H9 (cell line): ENCODE results near the gene ESPNL. TPM values are rescaled to one million over a fixed set of nuclear protein-coding genes. Genes with fewer than 3 reads are reported as not detected.

Experiments used
- DNase-seq: peaks from one replicate; pipeline ENCODE4 v3.0.0-alpha.2; 2017
- H2AFZ ChIP-seq: one replicate; pipeline ENCODE4 v1.6.1; 2013; ENCODE audit warnings: mild to moderate bottlenecking, low read length, control low read depth, moderate library complexity
- H2AK5ac ChIP-seq: 2 replicates; pipeline ENCODE4 v1.6.1; 2013; ENCODE audit warnings: low read length, control low read depth, mixed read lengths; ENCODE audit not compliant: insufficient read length
- H2BK120ac ChIP-seq: one replicate; pipeline ENCODE4 v1.6.1; 2013; ENCODE audit warnings: low read depth, mild to moderate bottlenecking, low read length, control low read depth, inconsistent platforms; ENCODE audit not compliant: poor library complexity, severe bottlenecking
- H2BK12ac ChIP-seq: 2 replicates; pipeline ENCODE4 v1.6.1; 2013; ENCODE audit warnings: low read length, control low read depth, mixed read lengths, low read depth; ENCODE audit not compliant: insufficient read length
- H2BK15ac ChIP-seq: 2 replicates; pipeline ENCODE4 v1.6.1; 2013; ENCODE audit warnings: low read depth, low read length, control low read depth
- H2BK20ac ChIP-seq: one replicate; pipeline ENCODE4 v1.6.1; 2013; ENCODE audit warnings: low read depth, mild to moderate bottlenecking, low read length, control low read depth, inconsistent platforms; ENCODE audit not compliant: poor library complexity, severe bottlenecking
- H2BK5ac ChIP-seq: 2 replicates; pipeline ENCODE4 v1.6.1; 2013; ENCODE audit warnings: low read length, control low read depth, mixed read lengths; ENCODE audit not compliant: insufficient read length
- H3K14ac ChIP-seq: 2 replicates; pipeline ENCODE4 v1.6.1; 2013; ENCODE audit warnings: low read length, control low read depth; ENCODE audit not compliant: insufficient read depth
- H3K18ac ChIP-seq: 2 replicates; pipeline ENCODE4 v1.6.1; 2013; ENCODE audit warnings: low read depth, mild to moderate bottlenecking, mixed read lengths, low read length, control low read depth; ENCODE audit not compliant: insufficient read length
- H3K23ac ChIP-seq: 2 replicates; pipeline ENCODE4 v1.6.1; 2013; ENCODE audit warnings: low read length, control low read depth, mixed read lengths, low read depth; ENCODE audit not compliant: insufficient read length
- H3K23me2 ChIP-seq: 2 replicates; pipeline ENCODE4 v1.6.1; 2013; ENCODE audit warnings: low read depth, mild to moderate bottlenecking, mixed read lengths, low read length, control low read depth; ENCODE audit not compliant: insufficient read length, poor library complexity, severe bottlenecking
- H3K27ac ChIP-seq: 2 replicates; pipeline ENCODE4 v1.5.1; 2013; ENCODE audit warnings: low read length, control low read depth, mixed read lengths, low read depth; ENCODE audit not compliant: insufficient read length
- H3K27me3 ChIP-seq: 2 replicates; pipeline ENCODE4 v1.6.1; 2013; ENCODE audit warnings: low read length, control low read depth, inconsistent platforms; ENCODE audit not compliant: insufficient read depth
- H3K4ac ChIP-seq: 2 replicates; pipeline ENCODE4 v1.6.1; 2013; ENCODE audit warnings: low read depth, mild to moderate bottlenecking, control low read depth, inconsistent platforms, low read length, moderate library complexity
- H3K4me1 ChIP-seq: 2 replicates; pipeline ENCODE4 v1.6.1; 2013; ENCODE audit warnings: low read length, control low read depth, inconsistent platforms; ENCODE audit not compliant: insufficient read depth
- H3K4me2 ChIP-seq: 2 replicates; pipeline ENCODE4 v1.6.1; 2013; ENCODE audit warnings: low read length, control low read depth, mixed read lengths; ENCODE audit not compliant: insufficient read length, insufficient read depth
- H3K56ac ChIP-seq: 2 replicates; pipeline ENCODE4 v1.6.1; 2013; ENCODE audit warnings: low read depth, mild to moderate bottlenecking, mixed read lengths, low read length, control low read depth; ENCODE audit not compliant: insufficient read length
- H3K79me1 ChIP-seq: 2 replicates; pipeline ENCODE4 v1.6.1; 2013; ENCODE audit warnings: low read depth, mild to moderate bottlenecking, moderate library complexity, low read length, control low read depth, inconsistent platforms; ENCODE audit not compliant: insufficient read depth, poor library complexity, severe bottlenecking
- H3K79me2 ChIP-seq: 2 replicates; pipeline ENCODE4 v1.6.1; 2013; ENCODE audit warnings: low read length, control low read depth, inconsistent platforms; ENCODE audit not compliant: insufficient read depth
- H3K9ac ChIP-seq: 2 replicates; pipeline ENCODE4 v1.6.1; 2013; ENCODE audit warnings: low read length, control low read depth, mixed read lengths; ENCODE audit not compliant: insufficient read length; ENCODE audit errors: extremely low read depth
- H3K9me3 ChIP-seq: one replicate; pipeline ENCODE4 v1.6.1; 2013; ENCODE audit warnings: low read depth, low read length, inconsistent platforms; ENCODE audit not compliant: control insufficient read depth
- H3T11ph ChIP-seq: one replicate; pipeline ENCODE4 v1.6.1; 2013; ENCODE audit warnings: mild to moderate bottlenecking, low read length, control low read depth, inconsistent platforms
- H4K20me1 ChIP-seq: one replicate; pipeline ENCODE4 v1.6.1; 2013; ENCODE audit not compliant: control insufficient read depth, insufficient read length, insufficient read depth
- H4K5ac ChIP-seq: 2 replicates; pipeline ENCODE4 v1.6.1; 2013; ENCODE audit warnings: low read depth, mild to moderate bottlenecking, mixed read lengths, low read length, control low read depth; ENCODE audit not compliant: insufficient read length
- H4K8ac ChIP-seq: replicated peaks from 2 replicates; pipeline ENCODE4 v1.6.1; 2013; ENCODE audit warnings: low read length, control low read depth, mixed read lengths, low read depth; ENCODE audit not compliant: insufficient read length
- H4K91ac ChIP-seq: 2 replicates; pipeline ENCODE4 v1.6.1; 2013; ENCODE audit warnings: low read depth, mild to moderate bottlenecking, moderate library complexity, mixed read lengths, low read length, control low read depth; ENCODE audit not compliant: insufficient read length
- H3K27ac Mint-ChIP-seq, 3 experiments: 2 replicates in 2 of 3; 3 replicates in 1 of 3; pipeline ENCODE4 v1.8.0; 2020 to 2021; ENCODE audit warnings: mixed read lengths in 3 of 3, mild to moderate bottlenecking in 1 of 3, moderate library complexity in 1 of 3
- H3K27me3 Mint-ChIP-seq: 2 replicates; pipeline ENCODE4 v1.8.0; 2021; ENCODE audit warnings: low read depth, mild to moderate bottlenecking, moderate library complexity, mixed read lengths
- H3K36me3 Mint-ChIP-seq, 3 experiments: 2 replicates in 2 of 3; 3 replicates in 1 of 3; pipeline ENCODE4 v1.8.0; 2020 to 2021; ENCODE audit warnings: low read depth in 3 of 3, mixed read lengths in 3 of 3; ENCODE audit not compliant: insufficient read depth in 1 of 3
- H3K4me1 Mint-ChIP-seq, 2 experiments: 2 replicates each; pipeline ENCODE4 v1.8.0; 2020; ENCODE audit warnings: mixed read lengths in 2 of 2
- H3K4me3 Mint-ChIP-seq, 2 experiments: 2 replicates in 1 of 2; 3 replicates in 1 of 2; pipeline ENCODE4 v1.8.0; 2020 to 2021; ENCODE audit warnings: mild to moderate bottlenecking in 2 of 2, mixed read lengths in 2 of 2, moderate library complexity in 1 of 2
- H3K9me3 Mint-ChIP-seq, 2 experiments: 2 replicates in 1 of 2; 3 replicates in 1 of 2; pipeline ENCODE4 v1.8.0; 2020; ENCODE audit warnings: mild to moderate bottlenecking in 2 of 2, mixed read lengths in 2 of 2, moderate library complexity in 1 of 2
- CTCF ChIP-seq: fragments of 200-600 bp; sonication (generic); conservative IDR thresholded peaks from 3 replicates; pipeline ENCODE4 v1.8.0; 2021; ENCODE audit warnings: antibody characterized with exemption, mild to moderate bottlenecking
- whole genome bisulfite sequencing: extraction: QIAGEN DNeasy Blood & Tissue Kit; methylation state at CpG from one replicate; pipeline ENCODE4 v1.1.7; 2013; ENCODE audit warnings: missing lambda C conversion rate, low lambda C conversion rate, mixed read lengths; ENCODE audit not compliant: insufficient read length; ENCODE audit errors: extremely low coverage; 5-methylcytosine and 5-hydroxymethylcytosine counted together
- total RNA-seq: library from RNA; stranded (reverse); gene quantifications from 2 replicates; pipeline ENCODE4 v1.2.1, GENCODE V29; 2021

Gene ESPNL
- total RNA-seq, 1 experiment from 2014 or later, result 0.17 TPM

- Histone ChIP-seq H2BK15ac (no peak overlapping the region), H4K91ac (no peak overlapping the region), H3K79me2 (no peaks in the 10 kb centered on the region), H3K4me2 (no peak overlapping the region), H2BK5ac (no peak overlapping the region), H2BK12ac (no peak overlapping the region), H3K23me2 (peaks cover 5% of the 10 kb centered on the region), H2AK5ac (no peak overlapping the region), H4K5ac (no peak overlapping the region), H3K79me1 (no peaks in the 10 kb centered on the region), H3K9ac (no peak overlapping the region), H3T11ph (no peak overlapping the region), H3K14ac (no peak overlapping the region), H2BK120ac (no peak overlapping the region), H2AFZ (no peak overlapping the region), H3K4me1 (no peaks in the 10 kb centered on the region), H4K20me1 (no peaks in the 10 kb centered on the region), H2BK20ac (no peak overlapping the region), H3K27ac (no peak overlapping the region), H3K18ac (no peak overlapping the region), H3K56ac (no peak overlapping the region), H3K4ac (no peak overlapping the region), H3K27me3 (no peaks in the 10 kb centered on the region), H3K9me3 (no peaks in the 10 kb centered on the region), H3K23ac (no peak overlapping the region), H4K8ac (no peak overlapping the region)
- peaks cover 9% of the 10 kb centered on the region for H3K27me3 Mint-ChIP-seq
- H3K9me3 Mint-ChIP-seq, result peaks cover 15 to 26% of the 10 kb centered on the region in 2 experiments
- DNase-seq, result no peak
- peaks cover 2 to 3% of the 10 kb centered on the region in 2 experiments; a peak in 3 of 4 replicates for H3K4me1 Mint-ChIP-seq
- no peak overlapping the region for H3K27ac Mint-ChIP-seq
- WGBS, result no CpG with 5 or more reads among the region's 16 CpGs
- peaks cover 0 to 9% (median 0%) of the 10 kb centered on the region in 3 experiments; a peak in 3 of 7 replicates for H3K36me3 Mint-ChIP-seq
- no peak for TF ChIP-seq CTCF
- no peak overlapping the region for H3K4me3 Mint-ChIP-seq
These were observed 14.2 kb downstream of the ESPNL start for GRCh38 chr2:238114331-238114841.
